HepG2 (cell line): ENCODE data around the gene POLRMT. TPM values are rescaled to one million over a fixed set of nuclear protein-coding genes. Genes with fewer than 3 reads are reported as not detected.

Experiments used
- CAMTA2 ChIP-seq: sonication (generic); formaldehyde crosslinking; IDR thresholded peaks from 2 replicates; pipeline ENCODE4 v1.4.0; 2020; ENCODE audit warnings: mild to moderate bottlenecking, missing genetic modification reagents, borderline replicate concordance
- E2F2 ChIP-seq: sonication (generic); formaldehyde crosslinking; IDR thresholded peaks from 2 replicates; pipeline ENCODE4 v1.4.0; 2020; ENCODE audit warnings: missing genetic modification reagents, borderline replicate concordance
- HOXA9 ChIP-seq: sonication (generic); formaldehyde crosslinking; IDR thresholded peaks from 2 replicates; pipeline ENCODE4 v1.8.1; 2022; ENCODE audit warnings: missing genetic modification reagents, mild to moderate bottlenecking, moderate library complexity, borderline replicate concordance
- IKZF1 ChIP-seq: fragments of 450-650 bp; IDR thresholded peaks from 2 replicates; pipeline ENCODE4 v1.7.1; 2016
- IKZF5 ChIP-seq: IDR thresholded peaks from 2 replicates; pipeline ENCODE4 v1.6.1; 2018; ENCODE audit warnings: missing genetic modification reagents, mild to moderate bottlenecking, missing compliant biosample characterization
- KDM1A ChIP-seq: IDR thresholded peaks from 2 replicates; pipeline ENCODE4 v1.6.1; 2016; ENCODE audit warnings: missing compliant biosample characterization
- MBNL3 ChIP-seq: fragments of 250-450 bp; sonication (Bioruptor Pico); conservative IDR thresholded peaks from 2 replicates; pipeline ENCODE4 v1.8.0; 2022; ENCODE audit warnings: mild to moderate bottlenecking, inconsistent platforms
- MXD1 ChIP-seq: sonication (generic); formaldehyde crosslinking; IDR thresholded peaks from 2 replicates; pipeline ENCODE4 v1.4.0; 2020; ENCODE audit warnings: mild to moderate bottlenecking, missing genetic modification reagents
- REXO4 ChIP-seq: sonication (generic); formaldehyde crosslinking; IDR thresholded peaks from 2 replicates; pipeline ENCODE4 v1.8.0; 2022; ENCODE audit warnings: missing genetic modification reagents, mild to moderate bottlenecking, borderline replicate concordance
- RFXAP ChIP-seq: sonication (generic); formaldehyde crosslinking; IDR thresholded peaks from 2 replicates; pipeline ENCODE4 v1.4.0; 2020; ENCODE audit warnings: missing genetic modification reagents, borderline replicate concordance
- TCF12 ChIP-seq, 2 experiments: fragments of 450-650 bp in 1 of 2; sonication (generic) in 1 of 2; formaldehyde crosslinking in 1 of 2; IDR thresholded peaks; 2 replicates each; pipeline versions ENCODE4 v1.6.1 to v1.8.0; 2017 to 2022; ENCODE audit warnings: antibody characterized with exemption in 1 of 2, mild to moderate bottlenecking in 1 of 2, missing genetic modification reagents in 1 of 2, moderate library complexity in 1 of 2
- ZBTB14 ChIP-seq: sonication (generic); formaldehyde crosslinking; IDR thresholded peaks from 2 replicates; pipeline ENCODE4 v1.4.0; 2020; ENCODE audit warnings: missing genetic modification reagents
- ZBTB37 ChIP-seq: sonication (generic); formaldehyde crosslinking; IDR thresholded peaks from 2 replicates; pipeline ENCODE4 v1.4.0; 2020; ENCODE audit warnings: mild to moderate bottlenecking, missing genetic modification reagents
- ZNF101 ChIP-seq: sonication (generic); formaldehyde crosslinking; IDR thresholded peaks from 2 replicates; pipeline ENCODE4 v1.4.0; 2020; ENCODE audit warnings: mild to moderate bottlenecking, low read depth, missing genetic modification reagents, borderline replicate concordance
- ZNF275 ChIP-seq: sonication (generic); formaldehyde crosslinking; IDR thresholded peaks from 2 replicates; pipeline ENCODE4 v1.8.0; 2022; ENCODE audit warnings: missing genetic modification reagents, mild to moderate bottlenecking, inconsistent platforms, borderline replicate concordance
- ZNF460 ChIP-seq: sonication (generic); formaldehyde crosslinking; IDR thresholded peaks from 2 replicates; pipeline ENCODE4 v1.5.1; 2020; ENCODE audit warnings: missing genetic modification reagents, mild to moderate bottlenecking, borderline replicate concordance
- ZNF556 ChIP-seq: sonication (generic); formaldehyde crosslinking; IDR thresholded peaks from 2 replicates; pipeline ENCODE4 v1.4.0; 2020; ENCODE audit warnings: mild to moderate bottlenecking, missing genetic modification reagents, borderline replicate concordance
- ZNF7 ChIP-seq: IDR thresholded peaks from 2 replicates; pipeline ENCODE4 v1.6.1; 2016; ENCODE audit warnings: missing biosample characterization, missing genetic modification reagents
- ZNF703 ChIP-seq: sonication (generic); formaldehyde crosslinking; IDR thresholded peaks from 2 replicates; pipeline ENCODE4 v1.5.1; 2020; ENCODE audit warnings: missing genetic modification reagents, mild to moderate bottlenecking, moderate library complexity, borderline replicate concordance
- ZNF800 ChIP-seq: sonication (generic); formaldehyde crosslinking; IDR thresholded peaks from 2 replicates; pipeline ENCODE4 v1.4.0; 2020; ENCODE audit warnings: missing genetic modification reagents
- polyA plus RNA-seq, 8 experiments: library from polyadenylated mRNA; depleted of rRNA in 3 of 8; stranded (reverse) in 7 of 8; unstranded in 1 of 8; fragments of >200 nt; fragmentation: Illumina TruSeq in 4 of 8; extraction: Trizol in 4 of 8; gene quantifications; 2 replicates each; pipeline versions ENCODE4 v1.2.1 to v1.2.3, GENCODE V29; 2011 to 2016; ENCODE audit warnings: low read depth in 4 of 8, missing spikeins in 1 of 8, mixed read lengths in 1 of 8; ENCODE audit not compliant: insufficient read depth in 1 of 8
- total RNA-seq, 5 experiments: library from RNA; depleted of rRNA; stranded (reverse); fragments of >200 nt; fragmentation: Illumina TruSeq; extraction: Trizol; gene quantifications; 2 replicates each; pipeline ENCODE4 v1.2.3, GENCODE V29; 2016; ENCODE audit warnings: low read depth in 1 of 5

Gene POLRMT
- total and polyA plus RNA-seq, 2 of the 13 experiments (the other 11 are each of a cell fraction or from before 2014, with no cell fraction given) = 78.0 to 101 TPM

- TF ChIP-seq ZNF800 (no peak), IKZF1 (no peak), KDM1A (CRISPR knock-in tag) (no peak), ZNF703 (no peak), ZNF460 (CRISPR knock-in tag) (peak; percentile 30; the same call in 1 of the 2 replicates), E2F2 (CRISPR knock-in tag) (no peak), RFXAP (CRISPR knock-in tag) (no peak), ZBTB37 (CRISPR knock-in tag) (no peak), IKZF5 (CRISPR knock-in tag) (peak; percentile 57; the same call in 1 of the 2 replicates), ZNF275 (no peak), ZNF7 (no peak), HOXA9 (no peak), ZNF101 (CRISPR knock-in tag) (no peak), ZNF556 (CRISPR knock-in tag) (peak; percentile 56; the same call in 1 of the 2 replicates), ZBTB14 (CRISPR knock-in tag) (peak; percentile 86), MBNL3 (CRISPR knock-in tag) (no peak), TCF12 (IDR thresholded peaks at IDR 0.05) (no peak), TCF12 (CRISPR knock-in tag; IDR thresholded peaks at IDR 0.05) (no peak), CAMTA2 (CRISPR knock-in tag) (no peak), REXO4 (CRISPR knock-in tag) (no peak), MXD1 (CRISPR knock-in tag) (no peak)
Measured at GRCh38 chr19:662962-663681, 29.8 kb upstream of the POLRMT start, which contains the start of gene RNF126 (continued).
